ENCODE data around the gene LYPD6B.

LYPD6B gene

GRCh38 chr2:149040451-149040850, 2.0 kb downstream of the LYPD6B start:
- no peak for DNase-seq (ENCODE audit: low read depth)
- TF ChIP-seq CTCF (conservative IDR thresholded peaks at IDR 0.05; ENCODE audit: low read length): peak; percentile 42
- no peak overlapping the region for H3K4me3 ChIP-seq (ENCODE audit: low read length)

GRCh38 chr2:149041482-149041881, 3.0 kb downstream of the LYPD6B start:
- TF ChIP-seq CTCF (conservative IDR thresholded peaks at IDR 0.05; ENCODE audit: low read length): no peak
- no peak for DNase-seq (ENCODE audit: low read depth)
- no peak overlapping the region for H3K4me3 ChIP-seq (ENCODE audit: low read length)

GRCh38 chr2:149042881-149043280, 4.4 kb downstream of the LYPD6B start:
- no peak for DNase-seq (ENCODE audit: low read depth)

GRCh38 chr2:149044500-149044899, 6.0 kb downstream of the LYPD6B start:
- no peak for DNase-seq (ENCODE audit: low read depth)
- TF ChIP-seq CTCF (conservative IDR thresholded peaks at IDR 0.05; ENCODE audit: low read length): no peak
- no peak overlapping the region for H3K4me3 ChIP-seq (ENCODE audit: low read length)

More at GRCh38 chr2:149042881-149043280, 4.4 kb downstream of the LYPD6B start:
- no peak overlapping the region for H3K4me3 ChIP-seq (ENCODE audit: low read length)
- no peak for TF ChIP-seq CTCF (conservative IDR thresholded peaks at IDR 0.05; ENCODE audit: low read length)

- no peak for TF ChIP-seq CTCF (conservative IDR thresholded peaks at IDR 0.05; ENCODE audit: low read length)
- H3K4me3 ChIP-seq (ENCODE audit: low read length): no peak overlapping the region
- DNase-seq (ENCODE audit: low read depth): no peak
Observed at GRCh38 chr2:149047118-149047517, 8.6 kb downstream of the LYPD6B start.

- TF ChIP-seq CTCF (conservative IDR thresholded peaks at IDR 0.05; ENCODE audit: low read length): no peak
- no peak overlapping the region for H3K4me3 ChIP-seq (ENCODE audit: low read length)
- DNase-seq (ENCODE audit: low read depth): peak; percentile 81
Observed at GRCh38 chr2:149049142-149049541, 10.6 kb downstream of the LYPD6B start.

GRCh38 chr2:149050188-149050587, 11.7 kb downstream of the LYPD6B start:
- DNase-seq (ENCODE audit: low read depth): peak; percentile 88
- TF ChIP-seq CTCF (conservative IDR thresholded peaks at IDR 0.05; ENCODE audit: low read length): no peak
- H3K4me3 ChIP-seq (ENCODE audit: low read length): no peak overlapping the region

Measured in AG10803 (cell line).